ENCODE results near the gene PKMYT1. TPM values are rescaled to one million over a fixed set of nuclear protein-coding genes. Genes with fewer than 3 reads are reported as not detected.

PKMYT1 gene
- total and polyA plus RNA-seq, 11 donors: 0.72 to 11.9 (median 1.2) TPM

DNA sequence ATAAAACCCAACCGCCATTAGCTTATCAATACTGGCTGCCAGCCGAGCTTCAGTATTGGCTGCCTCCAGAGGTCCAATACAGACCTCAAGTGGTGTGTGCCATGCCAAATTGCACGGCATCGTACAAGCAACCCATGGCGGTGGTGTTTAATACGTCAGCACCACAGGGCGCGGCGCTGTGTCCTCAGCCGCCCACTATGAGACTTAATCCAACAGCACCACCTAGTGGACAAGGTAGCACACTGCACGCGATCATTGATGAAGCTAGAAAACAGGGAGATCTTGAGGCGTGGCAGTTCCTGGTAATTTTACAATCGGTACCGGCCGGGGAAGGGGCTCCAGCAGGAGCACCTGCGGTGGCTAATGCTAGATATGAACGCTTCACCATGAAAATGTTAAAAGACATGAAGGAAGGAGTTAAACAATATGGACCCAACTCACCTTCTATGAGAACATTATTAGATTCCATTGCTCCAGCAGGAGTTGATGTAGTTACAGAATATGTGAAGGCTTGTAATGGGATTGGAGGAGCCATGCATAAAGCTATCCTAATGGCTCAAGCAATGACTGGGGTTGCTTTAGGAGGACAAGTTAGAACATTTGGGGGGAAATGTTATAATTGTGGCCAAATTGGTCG lies 53.1 kb downstream of the PKMYT1 start:
- ATAC-seq (peak; percentile 81 to 93 (median 91)), DNase-seq (peak; percentile 77 to 91 (median 86))
- peak overlapping the region in 8 of 12 donors; percentile 7 to 51 (median 24) for H3K4me3 ChIP-seq
- peaks cover 0 to 12% (median 3%) of the 10 kb centered on the region in 12 donors for H3K4me1 ChIP-seq
- peaks cover 0 to 48% (median 28%) of the 10 kb centered on the region in 9 donors for H3K36me3 ChIP-seq
- WGBS, 4 donors: 5 to 10% (median 7%) methylated on average over 19 of the region's 19 CpGs
- H3K27ac ChIP-seq: no peak overlapping the region
- intact Hi-C loops (cut with DNase I): loop anchor here in 3 of 10 donors (2.0 kb wide), 3 partner anchors 52 to 88 kb away; partner anchors contain the start of gene PKMYT1 (in 1 of the 3)
- no peaks in the 10 kb centered on the region for H3K9me3 ChIP-seq
- H3K27me3 ChIP-seq: no peaks in the 10 kb centered on the region
- TF ChIP-seq, protein P1, sequence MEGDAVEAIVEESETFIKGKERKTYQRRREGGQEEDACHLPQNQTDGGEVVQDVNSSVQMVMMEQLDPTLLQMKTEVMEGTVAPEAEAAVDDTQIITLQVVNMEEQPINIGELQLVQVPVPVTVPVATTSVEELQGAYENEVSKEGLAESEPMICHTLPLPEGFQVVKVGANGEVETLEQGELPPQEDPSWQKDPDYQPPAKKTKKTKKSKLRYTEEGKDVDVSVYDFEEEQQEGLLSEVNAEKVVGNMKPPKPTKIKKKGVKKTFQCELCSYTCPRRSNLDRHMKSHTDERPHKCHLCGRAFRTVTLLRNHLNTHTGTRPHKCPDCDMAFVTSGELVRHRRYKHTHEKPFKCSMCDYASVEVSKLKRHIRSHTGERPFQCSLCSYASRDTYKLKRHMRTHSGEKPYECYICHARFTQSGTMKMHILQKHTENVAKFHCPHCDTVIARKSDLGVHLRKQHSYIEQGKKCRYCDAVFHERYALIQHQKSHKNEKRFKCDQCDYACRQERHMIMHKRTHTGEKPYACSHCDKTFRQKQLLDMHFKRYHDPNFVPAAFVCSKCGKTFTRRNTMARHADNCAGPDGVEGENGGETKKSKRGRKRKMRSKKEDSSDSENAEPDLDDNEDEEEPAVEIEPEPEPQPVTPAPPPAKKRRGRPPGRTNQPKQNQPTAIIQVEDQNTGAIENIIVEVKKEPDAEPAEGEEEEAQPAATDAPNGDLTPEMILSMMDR (IDR thresholded peaks at IDR 0.05): peak; percentile 86 to 99 (median 96)
- TF ChIP-seq POLR2A (IDR thresholded peaks at IDR 0.05): no peak

DNA sequence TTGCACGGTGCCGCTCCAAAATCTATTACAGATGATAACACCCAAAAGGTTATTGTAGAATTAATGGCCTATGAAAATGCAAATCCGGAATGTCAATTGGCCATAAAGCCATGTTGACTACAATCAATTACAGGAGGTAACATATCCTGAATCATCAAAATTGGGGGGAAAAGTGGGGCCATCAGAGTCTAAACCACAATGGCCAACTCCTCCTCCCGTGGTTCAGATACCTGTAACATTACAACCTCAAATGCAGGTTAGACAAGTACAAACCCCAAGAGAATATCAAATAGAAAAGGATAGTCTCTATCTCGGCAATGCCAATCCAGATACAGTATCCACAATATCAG lies 53.6 kb downstream of the PKMYT1 start:
- H3K9me3 ChIP-seq: no peaks in the 10 kb centered on the region
- H3K4me1 ChIP-seq: peaks cover 0 to 12% (median 3%) of the 10 kb centered on the region in 12 donors
- peak overlapping the region in 8 of 12 donors; percentile 7 to 51 (median 24) for H3K4me3 ChIP-seq
- no peaks in the 10 kb centered on the region for H3K27me3 ChIP-seq
- no peak overlapping the region for H3K27ac ChIP-seq
- ATAC-seq: no peak
- H3K36me3 ChIP-seq: peaks cover 0 to 49% (median 33%) of the 10 kb centered on the region in 9 donors
- intact Hi-C loops (cut with DNase I): loop anchor here in 3 of 10 donors (2.0 kb wide), 3 partner anchors 52 to 88 kb away; partner anchors contain the start of gene PKMYT1 (in 1 of the 3)
- DNase-seq: no peak
- TF ChIP-seq, protein P1 (IDR thresholded peaks at IDR 0.05): no peak
- TF ChIP-seq POLR2A (IDR thresholded peaks at IDR 0.05): no peak
- 78 to 84% (median 79%) methylated on average over 5 of the region's 5 CpGs for WGBS, 4 donors

- no peak for TF ChIP-seq POLR2A (IDR thresholded peaks at IDR 0.05)
- TF ChIP-seq, protein P1 (IDR thresholded peaks at IDR 0.05): no peak
- ATAC-seq (no peak), DNase-seq (no peak)
- H3K4me3 ChIP-seq: no peak overlapping the region
- WGBS, 4 donors: 75 to 79% (median 78%) methylated on average over 9 of the region's 9 CpGs
- intact Hi-C loops (cut with DNase I): loop anchor here in 3 of 10 donors (2.0 kb wide), 3 partner anchors 51 to 87 kb away; partner anchors contain the start of gene PKMYT1 (in 1 of the 3)
- H3K4me1 ChIP-seq: peaks cover 0 to 12% (median 3%) of the 10 kb centered on the region in 12 donors
- H3K27ac ChIP-seq: no peak overlapping the region
- H3K27me3 ChIP-seq: no peaks in the 10 kb centered on the region
- H3K9me3 ChIP-seq: no peaks in the 10 kb centered on the region
- peaks cover 0 to 49% (median 33%) of the 10 kb centered on the region in 9 donors for H3K36me3 ChIP-seq
Observed at GRCh38 chr16:2925951-2926649, 54.1 kb downstream of the PKMYT1 start.
